Adipocyte (in vitro differentiated cells): Measurements from ENCODE around the gene NEUROG2.
"Not testable (repeated sequence)": the region's sequence is repeated elsewhere in the genome, so short reads cannot be mapped to it uniquely, and the experiment has no call there.

Experiments
- DNase-seq: peaks from one replicate; pipeline ENCODE4 v3.0.0-alpha.2; 2015; ENCODE audit warnings: low read depth
- H3K27me3 ChIP-seq: replicated peaks from 2 replicates; pipeline ENCODE4 v1.7.0; 2013; ENCODE audit warnings: mild to moderate bottlenecking, low read length, moderate library complexity; ENCODE audit not compliant: control insufficient read depth, insufficient read depth
- H3K36me3 ChIP-seq: 2 replicates; pipeline ENCODE4 v1.7.0; 2013; ENCODE audit warnings: low read length, mild to moderate bottlenecking, moderate library complexity; ENCODE audit not compliant: control insufficient read depth, insufficient read depth, severe bottlenecking
- H3K4me1 ChIP-seq: 2 replicates; pipeline ENCODE4 v1.7.0; 2013; ENCODE audit warnings: mild to moderate bottlenecking, low read length, moderate library complexity; ENCODE audit not compliant: control insufficient read depth, insufficient read depth
- H3K4me3 ChIP-seq: 2 replicates; pipeline ENCODE4 v1.7.0; 2013; ENCODE audit warnings: mild to moderate bottlenecking, low read length, moderate library complexity
- H3K9ac ChIP-seq: 2 replicates; pipeline ENCODE4 v1.7.0; 2013; ENCODE audit warnings: mild to moderate bottlenecking, low read length, moderate library complexity
- H3K9me3 ChIP-seq: 2 replicates; pipeline ENCODE4 v1.7.0; 2013; ENCODE audit warnings: mild to moderate bottlenecking, low read length, moderate library complexity; ENCODE audit not compliant: control insufficient read depth

Gene NEUROG2

DNA sequence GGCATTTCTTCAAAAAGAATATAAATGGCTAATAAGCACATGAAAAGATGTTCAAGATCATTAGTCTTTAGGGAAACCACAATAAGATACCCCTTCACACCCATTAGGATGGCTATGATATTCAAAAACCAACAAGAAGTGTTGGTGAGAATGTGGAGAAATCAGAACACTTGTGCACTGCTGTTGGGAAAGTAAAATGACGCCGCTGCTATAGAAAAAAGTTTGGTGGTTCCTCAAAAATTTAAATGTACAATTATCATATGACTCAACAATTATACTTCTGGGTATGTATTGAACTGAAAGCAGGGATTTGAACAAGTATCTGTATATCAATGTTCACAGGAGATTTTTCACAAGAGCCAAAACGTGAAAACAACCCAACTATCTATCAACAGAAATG is 29.4 kb upstream of the NEUROG2 start:
- no peaks in the 10 kb centered on the region for H3K27me3 ChIP-seq
- H3K9me3 ChIP-seq: no peaks in the 10 kb centered on the region
- H3K4me1 ChIP-seq: no peaks in the 10 kb centered on the region
- DNase-seq: no peak
- no peaks in the 10 kb centered on the region for H3K36me3 ChIP-seq
- no peak overlapping the region for H3K9ac ChIP-seq
- H3K4me3 ChIP-seq: no peak overlapping the region

DNA sequence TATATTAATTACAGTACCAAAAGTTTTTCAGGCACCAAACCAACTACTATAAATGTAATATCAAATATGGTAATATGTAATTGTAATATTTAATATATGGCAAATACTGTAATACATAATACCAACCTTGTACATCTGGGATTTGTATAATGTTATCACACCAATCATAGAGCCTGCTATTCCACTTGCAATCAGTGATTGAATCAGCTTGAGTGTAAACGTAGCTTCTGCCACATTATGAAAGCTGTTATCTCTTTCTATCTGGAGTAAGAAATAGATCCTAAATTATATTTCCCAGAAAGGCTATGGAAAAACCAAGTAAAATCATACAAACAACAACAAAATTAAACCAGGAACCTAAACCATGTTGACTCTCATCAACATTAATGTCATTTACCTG is 24.7 kb upstream of the NEUROG2 start:
- Histone ChIP-seq H3K9ac (no peak overlapping the region), H3K4me3 (no peak overlapping the region), H3K36me3 (no peaks in the 10 kb centered on the region), H3K4me1 (no peaks in the 10 kb centered on the region), H3K27me3 (no peaks in the 10 kb centered on the region), H3K9me3 (no peaks in the 10 kb centered on the region)
- DNase-seq: no peak

DNA sequence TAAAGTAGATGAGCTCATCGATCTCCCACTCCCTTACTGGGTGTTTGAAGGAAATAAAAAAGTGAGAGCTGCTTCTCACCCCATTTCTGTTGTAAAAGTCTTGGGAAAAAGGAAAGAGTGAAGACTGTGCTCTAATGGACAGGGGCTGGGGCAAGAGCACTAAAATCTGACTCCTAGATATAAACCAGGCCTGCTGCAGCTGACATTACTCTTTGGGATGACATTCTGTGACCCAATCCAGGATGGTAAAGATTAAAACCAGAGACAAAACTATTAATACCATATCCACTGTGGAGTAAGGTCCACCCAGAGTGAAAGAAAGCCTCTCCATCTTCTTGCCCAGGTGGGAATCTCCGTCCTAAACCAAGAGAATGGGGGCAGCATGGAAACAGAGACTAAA is 20.1 kb upstream of the NEUROG2 start:
- Histone ChIP-seq H3K4me1 (peaks cover 4% of the 10 kb centered on the region), H3K36me3 (no peaks in the 10 kb centered on the region), H3K9ac (no peak overlapping the region), H3K4me3 (no peak overlapping the region), H3K27me3 (no peaks in the 10 kb centered on the region), H3K9me3 (no peaks in the 10 kb centered on the region)
- no peak for DNase-seq

DNA sequence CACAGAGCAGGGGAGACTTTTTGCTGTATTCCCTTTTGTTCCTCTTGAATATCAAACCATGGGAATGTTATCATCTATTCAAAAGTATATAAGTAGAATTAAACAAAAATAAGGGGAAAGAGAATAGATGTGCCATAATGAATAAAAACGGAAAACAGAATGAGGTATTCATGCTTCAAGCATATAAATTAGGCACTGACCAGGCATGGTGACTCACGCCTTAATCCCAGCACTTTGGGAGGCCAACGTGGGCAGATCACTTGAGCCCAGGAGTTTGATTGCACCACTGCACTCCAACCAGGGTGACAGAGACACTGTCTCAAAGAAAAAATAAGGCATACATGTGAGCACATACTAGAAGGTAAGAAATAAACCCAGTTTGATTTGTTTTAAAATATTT is 16.3 kb upstream of the NEUROG2 start:
- H3K27me3 ChIP-seq: no peaks in the 10 kb centered on the region
- no peak overlapping the region for H3K4me3 ChIP-seq
- H3K9ac ChIP-seq: no peak overlapping the region
- no peaks in the 10 kb centered on the region for H3K36me3 ChIP-seq
- H3K4me1 ChIP-seq: peaks cover 4% of the 10 kb centered on the region
- H3K9me3 ChIP-seq: no peaks in the 10 kb centered on the region
- DNase-seq: no peak

DNA sequence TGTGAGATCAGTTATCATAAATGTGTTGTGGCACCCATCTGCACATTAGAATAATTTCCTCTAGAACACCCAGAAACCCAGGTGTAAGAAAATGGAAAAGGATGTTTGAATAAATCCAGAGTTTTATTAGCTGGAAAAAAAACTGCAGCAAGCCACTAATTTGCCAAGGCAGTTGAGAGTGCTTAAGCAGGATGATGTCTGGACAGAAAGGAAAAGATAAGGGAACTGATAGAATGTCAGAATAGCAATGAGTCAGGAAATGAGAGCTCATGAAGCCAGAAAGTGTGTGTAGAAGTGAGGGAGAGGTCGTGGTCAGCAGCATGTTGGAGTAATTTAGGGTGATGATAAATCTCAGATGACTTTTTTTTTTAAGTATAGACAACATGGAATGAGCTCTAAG is 15.2 kb upstream of the NEUROG2 start:
- H3K4me3 ChIP-seq: no peak overlapping the region
- no peaks in the 10 kb centered on the region for H3K9me3 ChIP-seq
- no peak overlapping the region for H3K9ac ChIP-seq

DNA sequence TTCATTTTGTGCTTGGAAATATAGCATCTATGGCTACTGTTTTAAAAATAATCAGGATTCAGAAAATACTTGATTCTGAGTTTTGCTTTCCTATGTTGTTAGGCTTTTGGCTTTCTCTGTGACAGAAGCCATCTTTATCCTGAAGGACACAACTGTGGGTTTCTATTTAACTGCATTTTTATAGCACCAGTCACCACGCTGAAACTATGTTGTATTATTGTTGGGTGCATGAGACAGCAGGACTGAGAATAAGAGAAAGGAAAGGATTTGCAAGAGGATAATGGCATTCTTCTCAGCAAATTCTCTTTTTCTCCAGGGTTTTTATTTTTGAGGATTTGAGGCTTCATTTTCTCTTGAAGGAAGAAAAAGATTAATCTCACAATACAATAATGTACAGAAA is 10.1 kb upstream of the NEUROG2 start:
- H3K4me1 ChIP-seq: no peaks in the 10 kb centered on the region
- no peaks in the 10 kb centered on the region for H3K36me3 ChIP-seq
- H3K27me3 ChIP-seq: peaks cover 33% of the 10 kb centered on the region
- no peak overlapping the region for H3K4me3 ChIP-seq
- no peak for DNase-seq
- peaks cover 1% of the 10 kb centered on the region for H3K9me3 ChIP-seq
- H3K9ac ChIP-seq: no peak overlapping the region

More for the DNA sequence above, 15.2 kb upstream of the NEUROG2 start:
- Histone ChIP-seq H3K4me1 (peaks cover 4% of the 10 kb centered on the region), H3K27me3 (no peaks in the 10 kb centered on the region), H3K36me3 (no peaks in the 10 kb centered on the region)
- DNase-seq: no peak

DNA sequence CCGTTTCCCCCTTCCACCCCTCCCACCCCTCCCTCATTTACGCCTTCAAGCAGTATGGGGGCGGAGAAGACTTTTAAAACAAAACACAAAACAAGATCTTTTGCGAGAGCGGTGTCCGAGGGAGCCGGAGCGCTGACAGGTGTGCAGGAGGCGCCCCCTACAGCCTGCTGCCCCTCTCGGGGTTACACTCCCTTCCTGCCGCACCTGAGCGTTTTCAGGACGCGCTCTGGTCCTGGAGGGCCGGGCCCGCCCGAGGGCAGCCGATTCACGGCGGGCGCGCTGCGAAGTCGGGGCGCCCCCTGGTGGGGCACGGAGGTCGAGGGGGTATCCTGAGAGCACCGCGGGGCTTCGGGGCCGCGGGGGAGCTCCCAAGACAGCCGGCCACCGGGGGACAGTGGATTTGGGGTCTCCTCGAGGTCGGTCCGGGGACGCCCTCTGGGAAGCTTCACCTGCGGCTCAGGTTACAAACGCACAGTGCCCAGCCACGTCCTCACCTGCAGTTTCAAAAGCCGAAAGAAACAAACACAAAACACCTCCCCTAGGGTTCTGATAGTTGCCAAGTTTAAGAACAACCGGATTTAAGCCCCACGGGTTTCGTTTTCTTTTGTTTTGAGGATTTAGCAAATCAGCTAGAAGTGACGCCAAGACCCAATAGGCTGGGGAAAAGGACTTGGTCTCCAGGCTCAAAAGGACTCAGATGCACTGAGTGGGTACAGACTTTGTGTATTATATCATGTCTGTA is 8.0 kb upstream of the NEUROG2 start:
- Histone ChIP-seq H3K4me1 (no peaks in the 10 kb centered on the region), H3K36me3 (no peaks in the 10 kb centered on the region), H3K9me3 (peaks cover 15% of the 10 kb centered on the region), H3K9ac (no peak overlapping the region), H3K27me3 (peaks cover 53% of the 10 kb centered on the region), H3K4me3 (peak overlapping the region; percentile 42)
- no peak for DNase-seq

DNA sequence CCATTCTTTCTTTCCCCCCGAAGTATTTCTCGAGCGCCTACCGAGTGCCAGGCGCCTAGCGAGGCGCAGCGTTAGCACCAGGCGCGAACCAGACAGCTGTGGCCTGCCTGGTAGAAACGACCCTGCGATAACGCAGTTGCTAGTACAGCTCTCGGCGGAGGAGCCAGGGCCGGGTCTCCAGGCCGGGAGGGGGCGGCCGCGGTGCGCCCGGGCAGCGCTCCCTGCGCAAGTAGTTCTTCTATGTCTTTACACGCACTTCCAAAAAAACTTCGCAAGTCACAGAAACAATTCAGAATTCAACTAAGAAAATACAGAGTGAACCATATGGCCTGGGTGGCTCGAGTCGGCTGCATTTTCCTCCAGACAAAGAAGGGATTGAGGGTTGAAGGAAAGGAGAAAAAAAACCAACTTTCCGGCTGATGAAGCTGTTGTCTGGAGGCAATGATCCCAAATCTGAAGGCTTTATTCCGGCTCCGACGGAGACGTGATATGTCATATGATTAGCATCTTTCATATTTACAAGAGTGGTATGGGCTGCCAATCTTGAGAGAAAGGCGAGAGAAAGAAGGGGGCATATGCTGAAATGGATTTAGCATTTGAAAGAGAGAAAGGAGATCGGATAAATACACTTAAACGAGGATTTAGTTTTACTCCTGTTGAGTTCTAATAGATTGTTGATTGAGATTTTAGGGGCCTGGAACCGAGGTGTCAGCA is 7.2 kb upstream of the NEUROG2 start:
- no peak overlapping the region for H3K9ac ChIP-seq
- no peaks in the 10 kb centered on the region for H3K36me3 ChIP-seq
- H3K27me3 ChIP-seq: peaks cover 60% of the 10 kb centered on the region
- DNase-seq: no peak
- H3K9me3 ChIP-seq: peaks cover 15% of the 10 kb centered on the region
- no peaks in the 10 kb centered on the region for H3K4me1 ChIP-seq
- H3K4me3 ChIP-seq: peak overlapping the region; percentile 42

DNA sequence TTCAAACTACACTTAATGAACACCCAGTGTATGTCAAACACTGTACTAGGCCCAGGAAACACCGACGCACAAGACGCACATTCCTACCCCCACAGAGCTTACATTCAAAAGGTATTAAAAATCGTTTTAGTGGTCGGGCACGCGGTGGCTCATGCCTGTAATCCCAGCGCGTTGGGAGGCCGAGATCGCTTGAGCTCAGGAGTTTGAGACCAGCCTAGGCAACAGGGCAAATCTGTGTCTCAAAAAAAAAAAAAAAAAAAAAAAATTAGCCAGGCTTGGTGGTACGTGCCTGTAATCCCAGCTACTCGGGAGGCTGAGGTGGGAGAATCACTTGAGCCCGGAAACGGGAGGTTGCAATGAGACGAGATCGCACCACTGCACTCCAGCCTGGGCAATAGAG is 6.5 kb upstream of the NEUROG2 start:
- H3K4me3 ChIP-seq, DNase-seq, H3K9ac ChIP-seq, H3K36me3 ChIP-seq, H3K4me1 ChIP-seq: not testable (repeated sequence)
- H3K9me3 ChIP-seq: peaks cover 18% of the 10 kb centered on the region
- peaks cover 68% of the 10 kb centered on the region for H3K27me3 ChIP-seq

DNA sequence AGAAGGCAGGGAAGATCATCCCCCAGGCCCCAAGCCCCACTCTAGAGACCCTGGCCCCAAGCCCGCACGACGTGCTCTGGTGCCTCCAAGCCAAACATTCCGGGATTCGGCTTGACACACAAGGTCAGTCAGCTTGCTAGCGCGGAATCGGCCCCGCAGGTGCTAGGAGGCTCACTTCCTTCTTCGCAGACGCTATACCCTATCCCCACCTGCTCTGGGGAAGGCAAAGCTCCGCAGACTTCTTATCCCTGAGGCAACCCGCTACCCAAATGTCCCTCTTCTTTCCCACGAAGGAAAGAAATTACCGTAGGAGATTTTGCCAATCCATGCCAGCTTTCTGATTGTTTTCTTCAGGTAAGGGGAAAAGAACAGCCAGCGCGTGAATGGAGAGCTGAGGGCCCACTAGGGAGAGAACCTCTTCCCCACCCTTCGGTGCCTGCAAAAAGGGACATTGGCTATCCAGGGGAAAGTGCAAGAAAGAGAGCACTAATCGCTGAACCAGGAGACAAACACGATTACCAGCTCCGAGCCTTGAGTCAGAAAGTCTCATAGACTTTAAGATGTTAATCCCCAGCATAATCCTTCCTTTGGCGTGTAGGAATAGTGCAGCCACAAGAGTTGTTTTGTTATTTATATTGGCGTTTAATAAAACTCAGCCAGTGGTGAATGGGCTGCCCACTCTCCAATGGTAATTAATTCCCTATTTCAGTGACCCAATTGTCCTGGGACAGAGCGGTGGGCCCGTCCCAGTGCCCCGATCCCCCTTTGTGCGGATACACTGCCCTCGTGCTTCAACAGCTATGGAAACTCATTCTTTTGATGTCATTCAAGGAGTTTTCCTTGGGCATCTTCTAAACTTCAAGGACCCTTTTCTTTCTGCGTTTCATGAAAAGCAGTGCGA is 5.4 kb upstream of the NEUROG2 start:
- peaks cover 5% of the 10 kb centered on the region for H3K4me1 ChIP-seq
- H3K9me3 ChIP-seq: peaks cover 18% of the 10 kb centered on the region
- peaks cover 76% of the 10 kb centered on the region for H3K27me3 ChIP-seq
- no peak overlapping the region for H3K4me3 ChIP-seq
- no peaks in the 10 kb centered on the region for H3K36me3 ChIP-seq
- H3K9ac ChIP-seq: no peak overlapping the region
- DNase-seq: no peak

DNA sequence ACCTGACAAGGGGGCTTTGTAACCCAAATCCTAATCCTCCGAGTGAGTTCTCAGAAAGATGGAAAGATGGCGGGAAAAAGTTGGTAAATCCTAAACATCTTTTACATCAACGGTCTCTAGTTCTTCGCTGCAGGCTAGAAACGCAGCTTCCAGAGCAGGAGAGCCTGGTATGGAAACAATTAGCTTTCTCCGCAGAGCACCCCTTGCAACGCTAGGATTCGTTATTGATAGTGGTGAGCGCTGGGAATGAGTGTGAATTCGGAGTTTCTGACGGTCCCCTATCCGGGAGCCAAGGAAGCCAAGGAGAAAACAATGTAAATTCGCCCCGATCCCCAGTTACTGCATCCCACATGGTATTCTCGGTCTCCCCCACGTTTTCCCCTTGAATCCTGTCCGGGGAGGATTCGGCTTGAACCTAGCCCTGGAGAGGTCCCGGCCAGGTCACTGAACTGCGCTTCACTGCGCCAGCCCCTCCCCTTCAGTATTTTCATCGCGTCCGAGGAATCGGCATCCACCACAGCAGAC is 4.7 kb upstream of the NEUROG2 start:
- no peak overlapping the region for H3K9ac ChIP-seq
- no peak overlapping the region for H3K4me3 ChIP-seq
- H3K36me3 ChIP-seq: no peaks in the 10 kb centered on the region
- peaks cover 18% of the 10 kb centered on the region for H3K9me3 ChIP-seq
- DNase-seq: no peak
- H3K27me3 ChIP-seq: peaks cover 77% of the 10 kb centered on the region
- H3K4me1 ChIP-seq: peaks cover 6% of the 10 kb centered on the region
